ENCODE data around the gene NACC2. TPM values are rescaled to one million over a fixed set of nuclear protein-coding genes. Genes with fewer than 3 reads are reported as not detected.

The NACC2 gene
- total RNA-seq, 1 donor from 2014 or later: 34.0 TPM

DNA sequence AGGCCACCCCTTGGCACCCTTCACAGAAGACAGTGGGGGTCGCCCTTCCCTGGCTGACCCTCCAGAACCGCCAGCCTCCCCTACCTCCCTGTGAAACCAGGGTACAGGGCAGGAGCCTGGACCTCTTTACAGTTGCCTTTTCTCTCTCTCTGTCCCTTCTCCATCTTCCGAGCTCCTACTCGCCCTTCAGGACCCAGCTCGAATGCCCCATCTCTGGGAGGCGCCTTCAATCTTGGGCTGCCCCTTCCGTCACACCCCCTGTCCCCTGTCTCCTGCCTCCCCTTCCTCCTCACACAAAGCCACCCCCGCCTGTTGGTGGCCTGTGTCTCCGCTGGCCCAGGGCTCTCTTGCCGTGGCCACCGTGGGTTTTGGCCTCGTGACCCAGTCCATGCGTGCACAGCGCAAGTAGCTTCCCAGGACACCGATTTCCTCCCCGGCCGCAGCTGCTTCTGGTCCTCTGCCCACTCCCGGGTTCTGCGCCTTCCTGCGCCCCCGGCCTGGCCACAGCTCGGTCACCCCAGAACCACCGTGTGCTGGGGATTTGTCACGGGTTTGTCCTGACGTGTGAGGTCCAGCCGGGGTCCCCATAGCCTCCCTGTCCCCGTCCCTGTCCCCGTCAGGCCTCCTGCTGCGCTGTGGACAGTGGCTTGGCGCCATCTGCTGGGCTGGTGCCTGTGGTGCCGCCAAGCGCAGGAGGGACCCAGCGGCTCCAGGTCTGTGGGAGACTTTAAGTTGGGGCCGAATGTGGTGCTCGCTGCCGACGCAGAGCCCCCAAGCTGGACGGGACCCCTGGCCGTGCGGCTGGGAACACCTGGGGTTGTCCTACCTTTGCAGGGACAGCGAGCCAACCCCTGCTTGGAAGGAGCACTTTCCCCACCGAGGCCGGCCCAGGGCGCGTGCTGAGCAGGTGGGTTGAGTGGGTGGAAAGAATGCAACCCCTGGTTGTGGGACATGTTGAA lies 27.6 kb upstream of the NACC2 start:
- Mint-ChIP-seq H3K27ac (ENCODE audit: unreplicated experiment) (no peak overlapping the region), H3K4me3 (ENCODE audit: unreplicated experiment) (no peak overlapping the region), H3K4me1 (ENCODE audit: low read depth, unreplicated experiment) (no peaks in the 10 kb centered on the region), H3K36me3 (ENCODE audit: low read depth, unreplicated experiment) (no peaks in the 10 kb centered on the region), H3K27me3 (ENCODE audit: low read depth, unreplicated experiment) (peaks cover 17% of the 10 kb centered on the region), H3K9me3 (ENCODE audit: unreplicated experiment) (peaks cover 3% of the 10 kb centered on the region)
- DNase-seq (ENCODE audit: low read depth) (no peak), FAIRE-seq (no peak)
- H3K79me2 ChIP-seq (ENCODE audit: insufficient read depth, low read length): peaks cover 19% of the 10 kb centered on the region
- peak overlapping the region; percentile 60 for H2AFZ ChIP-seq (ENCODE audit: low read depth, low read length)
- no peaks in the 10 kb centered on the region for H3K27me3 ChIP-seq (ENCODE audit: insufficient read depth, low read length)
- no peak overlapping the region for H3K9ac ChIP-seq (ENCODE audit: low read length)
- H3K4me1 ChIP-seq (ENCODE audit: insufficient read depth, low read length): peaks cover 12% of the 10 kb centered on the region
- H3K4me3 ChIP-seq (ENCODE audit: insufficient read depth, low read depth, low read length): no peak overlapping the region
- H3K36me3 ChIP-seq (ENCODE audit: insufficient read depth, low read length): no peaks in the 10 kb centered on the region
- TF ChIP-seq, protein P1, sequence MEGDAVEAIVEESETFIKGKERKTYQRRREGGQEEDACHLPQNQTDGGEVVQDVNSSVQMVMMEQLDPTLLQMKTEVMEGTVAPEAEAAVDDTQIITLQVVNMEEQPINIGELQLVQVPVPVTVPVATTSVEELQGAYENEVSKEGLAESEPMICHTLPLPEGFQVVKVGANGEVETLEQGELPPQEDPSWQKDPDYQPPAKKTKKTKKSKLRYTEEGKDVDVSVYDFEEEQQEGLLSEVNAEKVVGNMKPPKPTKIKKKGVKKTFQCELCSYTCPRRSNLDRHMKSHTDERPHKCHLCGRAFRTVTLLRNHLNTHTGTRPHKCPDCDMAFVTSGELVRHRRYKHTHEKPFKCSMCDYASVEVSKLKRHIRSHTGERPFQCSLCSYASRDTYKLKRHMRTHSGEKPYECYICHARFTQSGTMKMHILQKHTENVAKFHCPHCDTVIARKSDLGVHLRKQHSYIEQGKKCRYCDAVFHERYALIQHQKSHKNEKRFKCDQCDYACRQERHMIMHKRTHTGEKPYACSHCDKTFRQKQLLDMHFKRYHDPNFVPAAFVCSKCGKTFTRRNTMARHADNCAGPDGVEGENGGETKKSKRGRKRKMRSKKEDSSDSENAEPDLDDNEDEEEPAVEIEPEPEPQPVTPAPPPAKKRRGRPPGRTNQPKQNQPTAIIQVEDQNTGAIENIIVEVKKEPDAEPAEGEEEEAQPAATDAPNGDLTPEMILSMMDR (IDR thresholded peaks at IDR 0.05; ENCODE audit: insufficient read depth, low read depth, low read length): peak; percentile 67
- no peak for TF ChIP-seq EZH2 (IDR thresholded peaks at IDR 0.05; ENCODE audit: insufficient read depth, low read length)
- H4K20me1 ChIP-seq (ENCODE audit: insufficient read depth, low read length): peaks cover 9% of the 10 kb centered on the region
- H3K27ac ChIP-seq (ENCODE audit: low read depth, low read length): no peak overlapping the region
- H3K4me2 ChIP-seq (ENCODE audit: low read length): peak overlapping the region; percentile 70
- peaks cover 3% of the 10 kb centered on the region for H3K9me3 ChIP-seq (ENCODE audit: insufficient read depth, low read depth, low read length)

DNA sequence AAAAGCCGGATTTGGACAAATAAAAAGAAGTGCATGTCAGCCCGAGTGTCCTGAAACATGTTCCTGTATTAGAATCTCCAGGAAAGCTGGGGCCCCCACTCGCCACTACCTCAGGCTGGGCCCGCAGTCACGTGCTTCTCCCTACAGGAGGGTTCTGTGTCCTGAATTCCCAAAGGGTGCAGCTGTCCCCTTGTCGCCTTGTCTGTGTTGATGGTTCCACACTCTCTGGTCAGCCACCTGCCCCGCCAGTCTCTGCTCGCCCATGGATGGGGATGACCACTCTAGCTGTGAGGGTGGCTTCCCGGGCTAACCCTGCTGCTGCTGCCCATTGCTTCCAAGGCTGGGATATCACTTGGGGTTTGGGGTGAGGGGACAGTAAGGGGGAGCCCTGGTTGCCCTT lies 26.7 kb upstream of the NACC2 start:
- no peaks in the 10 kb centered on the region for H3K4me1 Mint-ChIP-seq (ENCODE audit: low read depth, unreplicated experiment)

More for the DNA sequence above, 26.7 kb upstream of the NACC2 start:
- Histone ChIP-seq H3K4me2 (ENCODE audit: low read length) (no peak overlapping the region), H3K9me3 (ENCODE audit: insufficient read depth, low read depth, low read length) (peaks cover 3% of the 10 kb centered on the region), H4K20me1 (ENCODE audit: insufficient read depth, low read length) (peaks cover 16% of the 10 kb centered on the region), H3K27ac (ENCODE audit: low read depth, low read length) (no peak overlapping the region), H3K4me1 (ENCODE audit: insufficient read depth, low read length) (peaks cover 17% of the 10 kb centered on the region), H3K4me3 (ENCODE audit: insufficient read depth, low read depth, low read length) (no peak overlapping the region), H3K9ac (ENCODE audit: low read length) (no peak overlapping the region), H3K27me3 (ENCODE audit: insufficient read depth, low read length) (no peaks in the 10 kb centered on the region), H2AFZ (ENCODE audit: low read depth, low read length) (no peak overlapping the region), H3K79me2 (ENCODE audit: insufficient read depth, low read length) (peaks cover 28% of the 10 kb centered on the region), H3K36me3 (ENCODE audit: insufficient read depth, low read length) (no peaks in the 10 kb centered on the region)
- Mint-ChIP-seq H3K27me3 (ENCODE audit: low read depth, unreplicated experiment) (peaks cover 15% of the 10 kb centered on the region), H3K27ac (ENCODE audit: unreplicated experiment) (peak overlapping the region; percentile 66), H3K9me3 (ENCODE audit: unreplicated experiment) (peaks cover 3% of the 10 kb centered on the region), H3K4me3 (ENCODE audit: unreplicated experiment) (peak overlapping the region; percentile 50), H3K36me3 (ENCODE audit: low read depth, unreplicated experiment) (no peaks in the 10 kb centered on the region)
- FAIRE-seq: no peak
- TF ChIP-seq, protein P1 (IDR thresholded peaks at IDR 0.05; ENCODE audit: insufficient read depth, low read depth, low read length): no peak
- no peak for TF ChIP-seq EZH2 (IDR thresholded peaks at IDR 0.05; ENCODE audit: insufficient read depth, low read length)
- DNase-seq (ENCODE audit: low read depth): no peak

Data from astrocyte (in vitro differentiated cells and primary cell).